GM19463 (cell line): ENCODE measurements around the gene KIRREL3.

Experiments
- ATAC-seq: cut with Tn5 transposase; IDR thresholded peaks from one replicate; pipeline ENCODE4 v1.9.1; 2021; ENCODE audit warnings: mild to moderate bottlenecking, moderate library complexity; ENCODE audit not compliant: unreplicated experiment

Gene KIRREL3

GRCh38 chr11:126588630-126589491 lies 411.7 kb downstream of the KIRREL3 start:
- ATAC-seq, result no peak

GRCh38 chr11:126587541-126587940 lies 413.0 kb downstream of the KIRREL3 start:
- no peak for ATAC-seq

- ATAC-seq, result no peak
Observed at GRCh38 chr11:126585774-126586491, 414.6 kb downstream of the KIRREL3 start.

- ATAC-seq, result no peak
Observed at GRCh38 chr11:126585388-126585773, 415.2 kb downstream of the KIRREL3 start.

GRCh38 chr11:126583594-126584427 lies 416.8 kb downstream of the KIRREL3 start:
- ATAC-seq, result no peak

- no peak for ATAC-seq
Observed at GRCh38 chr11:126583101-126583500, 417.5 kb downstream of the KIRREL3 start.

- ATAC-seq, result no peak
Observed at GRCh38 chr11:126581871-126582648, 418.5 kb downstream of the KIRREL3 start.

- no peak for ATAC-seq
Observed at GRCh38 chr11:126578426-126578825, 422.1 kb downstream of the KIRREL3 start.

DNA sequence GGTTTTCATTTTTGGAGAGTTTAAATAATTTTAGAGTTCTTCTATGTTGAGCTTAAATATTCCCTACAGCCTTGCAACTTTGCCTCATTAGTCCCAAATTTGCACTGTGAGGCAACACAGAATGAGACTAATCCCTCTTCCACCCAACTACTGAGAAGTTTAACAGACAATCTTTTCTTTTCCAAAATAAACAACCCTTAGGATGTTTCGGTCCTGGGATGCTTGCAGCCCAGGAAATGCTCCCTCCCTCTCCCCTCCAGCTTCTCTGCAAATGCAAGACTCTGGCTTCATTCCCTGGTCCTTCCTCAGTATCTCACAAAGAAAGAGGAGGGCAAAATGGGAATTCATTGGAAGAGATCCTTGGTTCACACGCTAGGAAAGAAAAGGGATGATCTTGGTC lies 422.5 kb downstream of the KIRREL3 start:
- ATAC-seq, result no peak

GRCh38 chr11:126575849-126576248 lies 424.7 kb downstream of the KIRREL3 start:
- ATAC-seq, result no peak

GRCh38 chr11:126573325-126573978 lies 427.1 kb downstream of the KIRREL3 start:
- ATAC-seq, result no peak

GRCh38 chr11:126570489-126570888 lies 430.1 kb downstream of the KIRREL3 start:
- ATAC-seq, result no peak

DNA sequence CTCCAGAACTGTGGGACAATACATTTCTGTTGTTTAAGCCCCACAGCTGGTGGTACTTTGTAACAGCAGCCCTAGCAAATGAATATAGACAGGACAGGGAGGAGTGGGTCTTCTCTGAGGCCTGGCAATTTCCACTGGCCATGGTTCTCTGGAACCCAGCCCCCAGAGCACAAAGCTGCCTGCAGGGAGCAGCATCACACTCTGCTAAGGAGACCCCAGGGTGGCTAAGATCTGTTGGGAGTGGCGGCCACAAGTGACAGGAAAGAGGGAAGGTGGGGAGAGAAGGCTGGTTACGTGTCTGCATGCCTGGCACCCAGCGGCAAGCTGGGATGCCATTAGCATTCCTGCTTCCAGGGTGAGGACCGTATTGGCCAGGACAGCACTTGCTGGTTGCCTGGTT lies 433.2 kb downstream of the KIRREL3 start:
- ATAC-seq, result no peak

GRCh38 chr11:126564566-126564965 lies 436.0 kb downstream of the KIRREL3 start:
- ATAC-seq, result no peak

GRCh38 chr11:126561327-126561893 lies 439.2 kb downstream of the KIRREL3 start:
- ATAC-seq, result no peak

DNA sequence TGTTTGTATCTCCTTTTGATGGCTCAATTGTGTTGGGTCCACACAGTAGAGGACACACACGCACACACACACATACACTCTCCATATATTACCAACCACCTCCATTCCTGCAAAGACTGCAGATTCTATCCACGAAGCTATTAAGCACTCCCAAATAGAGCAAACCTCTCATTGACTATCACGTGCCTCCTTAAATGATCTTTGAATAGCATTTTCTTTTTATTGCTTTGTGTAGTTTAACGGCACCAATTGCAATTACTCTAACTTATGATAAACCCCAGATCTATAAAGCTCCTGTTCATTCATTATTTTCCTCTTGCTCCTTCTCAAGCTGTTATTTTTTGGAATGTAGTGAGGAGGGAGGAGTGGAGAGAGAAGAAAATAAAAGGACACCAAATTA lies 440.3 kb downstream of the KIRREL3 start:
- no peak for ATAC-seq

- ATAC-seq, result no peak
Observed at GRCh38 chr11:126548581-126549550, 451.7 kb downstream of the KIRREL3 start.

- no peak for ATAC-seq
Observed at GRCh38 chr11:126547691-126548090, 452.9 kb downstream of the KIRREL3 start.

DNA sequence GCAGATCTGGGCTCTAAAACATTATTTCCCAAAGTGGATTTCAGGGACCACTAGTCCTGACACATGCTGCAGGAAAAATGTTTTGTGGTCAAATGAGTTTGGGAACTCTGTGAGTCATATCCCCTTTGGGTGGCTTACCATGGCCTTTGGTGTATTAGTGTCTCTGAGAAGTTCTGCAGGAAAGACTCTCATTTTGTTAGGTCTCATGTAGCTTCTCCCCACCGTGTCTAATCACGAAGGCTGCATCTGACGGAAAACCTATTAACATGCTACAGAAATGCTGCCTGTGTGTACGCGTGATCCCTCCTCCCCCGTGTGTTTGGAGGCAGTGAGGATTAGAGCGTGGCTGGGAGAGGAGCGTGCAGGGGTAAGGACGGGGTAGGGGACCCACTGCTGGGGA lies 453.4 kb downstream of the KIRREL3 start:
- no peak for ATAC-seq
